Measurements from ENCODE around the gene TRIM3. TPM values are rescaled to one million over a fixed set of nuclear protein-coding genes. Genes with fewer than 3 reads are reported as not detected.
A peak's percentile ranks its signal among the peaks of the same experiment; 100 is the strongest.
"Not testable (repeated sequence)": the region's sequence is repeated elsewhere in the genome, so short reads cannot be mapped to it uniquely, and the experiment has no call there.

The TRIM3 gene
- 17.7 and 28.2 TPM in 2 replicates for total RNA-seq
- 20.1 TPM for polyA plus RNA-seq (2012)

DNA sequence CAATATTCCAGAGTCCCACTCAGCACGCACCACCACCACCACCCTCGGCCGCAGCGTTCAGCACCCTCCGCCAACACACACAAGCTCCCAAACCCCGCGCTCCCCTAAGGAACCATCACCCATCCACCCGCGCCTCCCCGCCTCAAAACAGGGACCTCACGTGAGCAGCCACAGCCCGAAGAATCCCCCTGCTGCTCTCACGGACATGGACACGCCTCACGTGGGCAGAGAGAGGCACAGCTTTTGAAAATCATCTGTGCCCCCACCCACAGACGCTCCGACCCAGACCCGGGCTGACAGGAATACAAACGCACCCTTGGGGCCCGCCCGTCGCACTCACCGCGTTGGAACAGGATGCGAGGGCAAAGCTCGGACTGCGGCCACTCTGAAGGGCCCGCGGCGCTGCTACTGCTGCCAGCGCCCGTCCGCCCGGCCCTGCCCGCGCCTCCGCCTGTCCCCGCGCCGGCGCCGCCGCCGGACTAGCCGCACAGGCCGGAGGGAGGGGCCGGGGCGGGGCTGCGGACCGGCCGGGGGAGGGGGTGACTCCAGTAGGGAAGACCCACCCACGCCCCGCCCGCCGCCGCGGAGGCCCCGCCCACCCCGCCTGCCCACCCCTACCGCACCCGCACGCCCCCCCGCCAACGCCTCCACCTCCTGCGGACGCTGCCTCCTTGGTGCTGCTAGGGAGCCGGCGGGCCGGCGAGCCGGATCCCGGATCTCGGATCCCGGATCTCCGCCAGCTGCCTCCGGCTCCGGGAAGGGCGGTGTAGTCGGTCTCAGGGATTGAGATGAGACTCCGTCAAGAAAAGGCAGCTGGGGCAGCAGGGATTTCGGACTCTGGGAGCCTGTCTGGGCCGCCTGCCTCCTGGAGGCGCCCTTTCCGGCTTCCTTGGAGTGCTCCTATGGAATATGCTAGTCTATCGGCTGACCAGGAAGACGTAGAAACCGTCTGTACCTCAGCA, at the start of gene TRIM3:
Gene TRIM3, minus strand, starts transcription at position 491 of the 962 bp plus-strand sequence. CDS start 8,246 bp downstream, outside the sequence.
- peak; percentile 89 for DNase-seq (ENCODE audit: low read depth)

DNA sequence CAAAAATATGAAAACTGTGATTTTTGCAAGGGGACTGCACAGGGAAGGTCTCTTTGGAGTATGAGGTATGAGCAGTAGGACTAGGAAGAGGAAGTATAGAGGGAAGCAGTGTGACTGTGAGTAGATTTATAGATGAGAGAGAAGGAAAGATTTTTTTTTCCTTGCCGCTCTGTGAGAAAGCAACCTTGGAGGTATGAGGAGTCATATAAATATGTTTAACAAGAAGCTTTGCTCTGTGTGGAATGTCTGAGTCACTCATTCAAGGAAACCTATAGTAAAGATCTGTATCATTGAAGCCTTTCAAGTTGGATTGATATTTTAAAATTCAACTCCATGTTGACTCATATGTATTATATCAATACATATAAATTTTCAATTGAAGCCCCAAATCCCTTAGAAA, 49.5 kb upstream of the TRIM3 start:
- DNase-seq (ENCODE audit: low read depth) = no peak

DNA sequence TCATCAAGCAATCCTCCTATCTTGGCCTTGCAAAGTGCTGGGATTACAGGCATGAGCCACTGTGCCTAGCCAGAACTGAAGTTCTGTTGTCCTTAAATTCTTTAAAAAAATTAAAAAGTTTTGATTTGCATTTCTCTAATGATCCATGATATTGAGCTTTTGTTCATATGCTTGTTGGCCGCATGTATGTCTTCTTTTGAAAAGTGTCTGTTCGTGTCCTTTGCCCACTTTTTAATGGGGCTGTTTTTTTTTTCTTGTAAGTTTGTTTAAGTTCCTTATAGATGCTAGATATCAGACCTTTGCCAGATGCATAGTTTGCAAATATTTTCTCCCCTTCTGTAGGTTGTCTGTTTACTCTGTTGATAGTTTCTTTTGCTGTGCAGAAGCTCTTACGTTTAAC, 48.2 kb upstream of the TRIM3 start:
- not testable (repeated sequence) for DNase-seq (ENCODE audit: low read depth)

DNA sequence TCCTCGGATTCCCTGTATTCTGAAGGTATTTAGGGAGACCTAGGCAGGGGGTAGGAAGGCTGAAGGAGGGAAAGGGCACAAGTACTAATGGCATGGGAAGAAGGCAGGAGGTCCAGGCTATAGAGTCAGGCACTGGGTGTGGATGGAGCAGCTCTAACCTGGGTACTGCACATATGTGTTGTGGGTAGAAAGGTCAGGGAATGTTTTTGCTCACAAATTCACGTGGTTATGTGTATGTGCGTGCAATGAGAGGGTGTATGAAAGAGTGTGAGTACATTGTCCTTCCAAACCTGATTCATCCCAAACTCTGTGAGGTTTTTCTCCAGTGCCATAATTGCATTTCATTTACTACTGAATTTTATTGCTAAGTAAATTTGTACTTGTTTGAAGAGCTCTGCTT, 46.5 kb upstream of the TRIM3 start:
- no peak for DNase-seq (ENCODE audit: low read depth)

DNA sequence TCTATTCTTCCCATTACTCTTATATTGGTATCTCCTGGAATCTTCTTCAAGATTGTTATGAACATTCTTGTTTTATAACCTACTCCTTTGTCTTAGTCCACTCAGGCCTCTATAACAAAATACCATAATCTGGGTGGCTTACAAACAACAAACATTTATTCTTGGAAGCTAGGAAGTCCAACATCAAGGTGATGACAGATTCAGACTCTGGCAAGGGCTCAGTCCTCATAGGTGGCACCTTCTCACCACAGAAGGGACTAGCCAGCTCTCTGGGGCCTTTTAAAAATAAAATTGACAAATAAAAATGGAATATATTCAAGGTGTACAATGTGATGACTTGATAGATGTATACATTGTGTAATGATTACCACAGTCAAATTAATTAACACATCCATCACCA, 43.1 kb upstream of the TRIM3 start:
- DNase-seq (ENCODE audit: low read depth) = no peak

DNA sequence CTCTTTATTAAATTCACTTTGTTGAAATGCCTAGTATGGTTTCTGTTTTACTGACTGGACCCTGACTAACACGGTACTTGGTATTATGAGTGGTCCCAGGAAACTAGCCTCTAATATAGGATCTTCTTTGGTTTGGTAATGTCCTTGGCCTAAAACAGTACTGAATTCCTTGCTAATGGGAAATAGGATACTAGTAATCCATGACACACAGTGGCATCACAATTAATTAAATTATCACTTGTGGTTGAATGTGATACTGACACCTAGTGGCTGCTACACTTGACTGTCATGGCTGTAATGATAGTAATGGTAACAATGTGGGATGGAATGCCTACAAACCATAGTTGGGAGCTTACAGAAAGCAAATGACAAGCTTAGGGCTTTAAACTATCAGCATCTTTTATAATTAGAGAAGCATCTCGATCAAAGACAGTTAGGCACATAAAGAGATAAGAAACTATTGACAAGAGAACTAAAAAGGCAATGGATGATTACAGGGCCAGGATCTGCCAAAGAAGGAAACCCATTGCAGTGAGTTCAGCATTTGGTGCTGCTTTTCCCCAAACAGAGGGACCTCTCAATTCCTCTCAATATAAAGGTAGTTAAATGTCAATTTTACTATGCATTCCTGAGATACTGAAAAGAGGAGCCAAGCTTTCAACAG, 32.0 kb upstream of the TRIM3 start:
- peak; percentile 72 for DNase-seq (ENCODE audit: low read depth)

DNA sequence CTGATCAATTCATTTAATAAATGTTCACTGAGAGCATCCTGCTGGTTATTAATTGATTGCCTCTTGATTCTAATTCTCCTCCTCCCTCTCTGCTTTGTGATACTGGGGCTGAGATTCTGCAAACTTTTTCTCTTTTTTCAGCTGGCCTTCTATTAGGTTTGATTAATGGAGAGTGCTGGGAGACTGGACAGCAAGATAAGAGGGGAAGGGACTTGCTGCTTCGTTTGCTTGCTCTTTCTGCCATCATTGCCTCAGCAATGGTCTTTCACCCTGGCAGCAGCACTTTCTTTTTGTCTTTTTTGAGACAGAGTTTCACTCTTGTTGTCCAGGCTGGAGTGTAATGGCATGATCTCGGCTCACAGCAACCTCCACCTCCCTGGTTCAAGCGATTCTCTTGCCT, 30.4 kb upstream of the TRIM3 start:
- DNase-seq (ENCODE audit: low read depth) = no peak

DNA sequence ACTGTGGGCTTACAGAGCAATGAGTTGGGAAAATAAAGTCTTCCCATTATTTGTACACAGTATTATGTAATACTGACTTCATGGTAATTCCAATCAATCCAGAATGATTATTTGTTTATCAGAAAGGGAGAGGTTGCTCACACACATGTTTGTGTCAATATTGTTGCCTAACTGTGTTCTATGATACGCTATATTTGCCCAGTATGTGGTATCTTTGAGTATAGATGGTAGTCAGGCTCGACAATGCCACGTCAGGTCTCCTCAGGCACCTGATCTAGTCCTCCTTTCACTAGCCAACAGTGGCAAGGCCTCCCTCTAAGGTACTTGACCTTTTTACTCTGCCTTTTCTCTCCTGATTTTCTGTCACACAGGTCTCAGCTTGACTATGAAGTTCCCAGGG, 28.6 kb upstream of the TRIM3 start:
- no peak for DNase-seq (ENCODE audit: low read depth)

DNA sequence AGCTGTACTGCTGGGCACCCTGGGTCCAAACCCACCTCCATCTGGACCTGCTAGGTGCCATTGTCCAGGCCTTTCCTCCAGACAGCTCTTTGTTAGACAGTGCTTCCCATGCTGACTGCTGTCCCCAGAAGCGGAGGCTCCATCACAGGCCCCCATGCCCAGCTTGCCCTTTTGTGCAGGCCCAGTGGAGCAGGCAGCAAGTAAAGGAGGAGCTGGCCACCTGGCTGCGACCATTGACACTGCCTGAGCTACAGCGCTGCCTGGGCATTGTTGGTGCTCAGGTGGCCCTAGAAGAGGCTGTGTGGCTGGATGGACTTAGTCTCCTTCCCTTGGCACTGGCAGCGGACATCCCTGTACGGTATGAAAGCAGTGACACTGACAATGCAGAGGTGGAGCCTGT, 24.8 kb upstream of the TRIM3 start:
- DNase-seq (ENCODE audit: low read depth) = no peak

DNA sequence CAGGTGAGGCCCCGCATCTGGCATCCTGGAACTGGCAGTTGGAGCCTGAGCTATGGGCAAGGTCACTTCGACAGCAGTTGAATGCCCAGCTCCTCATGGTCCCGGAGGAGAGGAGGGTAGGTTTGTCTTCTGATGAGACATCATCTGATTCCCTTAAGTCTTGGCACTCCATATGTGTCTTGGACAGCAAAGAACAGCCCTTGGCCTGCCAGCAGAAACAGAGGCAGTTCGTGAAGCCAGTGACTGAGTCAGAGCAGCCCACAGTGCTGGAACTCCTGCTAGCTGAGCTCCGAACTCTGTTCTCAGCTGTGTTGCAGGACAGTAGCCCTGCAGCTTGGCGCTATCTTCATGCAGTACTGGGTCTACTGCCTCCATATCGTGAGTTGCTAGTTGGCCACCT, 24.4 kb upstream of the TRIM3 start:
- no peak for DNase-seq (ENCODE audit: low read depth)

DNA sequence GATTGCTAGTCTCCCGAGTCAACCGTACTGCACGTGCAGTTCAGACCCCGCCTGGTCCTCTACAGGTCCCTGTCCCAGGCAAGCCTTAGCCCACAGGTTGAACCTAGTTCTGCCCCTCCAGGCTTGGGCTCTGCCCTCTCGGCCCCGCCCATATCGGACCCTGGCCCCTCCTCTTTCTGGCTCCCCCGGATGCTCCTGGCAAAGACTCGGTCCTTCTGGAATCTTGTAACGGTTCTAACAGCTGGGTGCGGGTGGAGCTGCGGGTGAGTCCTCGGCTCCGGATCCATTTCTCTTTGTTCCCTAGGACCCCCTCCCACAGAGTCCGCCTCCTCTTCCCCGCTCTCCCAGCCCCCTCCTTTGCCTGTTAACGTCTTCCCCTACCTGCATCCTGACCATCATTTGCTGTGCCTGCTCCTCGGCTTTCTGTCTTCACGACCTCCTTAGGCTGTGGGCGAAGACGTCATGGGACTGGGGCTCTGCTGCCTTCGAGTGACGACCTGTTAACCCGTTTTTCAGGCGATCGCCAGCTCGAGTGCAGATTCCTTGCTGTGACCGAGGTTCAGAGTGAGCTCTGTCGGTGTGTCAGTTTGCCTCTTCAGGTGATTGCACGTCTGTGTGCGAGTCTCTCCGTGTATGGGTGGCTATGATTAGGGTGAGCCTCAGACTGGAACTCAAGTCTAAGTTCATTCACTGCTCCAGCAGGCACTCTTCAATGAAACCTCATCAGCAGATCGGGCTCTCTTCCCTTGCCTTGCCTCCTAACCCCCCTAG, 23.5 kb upstream of the TRIM3 start, which contains the start of gene DNHD1:
Gene DNHD1, plus strand, starts transcription at position 212 of the 771 bp plus-strand sequence. CDS start 936 bp downstream, outside the sequence.
- DNase-seq (ENCODE audit: low read depth) = no peak

DNA sequence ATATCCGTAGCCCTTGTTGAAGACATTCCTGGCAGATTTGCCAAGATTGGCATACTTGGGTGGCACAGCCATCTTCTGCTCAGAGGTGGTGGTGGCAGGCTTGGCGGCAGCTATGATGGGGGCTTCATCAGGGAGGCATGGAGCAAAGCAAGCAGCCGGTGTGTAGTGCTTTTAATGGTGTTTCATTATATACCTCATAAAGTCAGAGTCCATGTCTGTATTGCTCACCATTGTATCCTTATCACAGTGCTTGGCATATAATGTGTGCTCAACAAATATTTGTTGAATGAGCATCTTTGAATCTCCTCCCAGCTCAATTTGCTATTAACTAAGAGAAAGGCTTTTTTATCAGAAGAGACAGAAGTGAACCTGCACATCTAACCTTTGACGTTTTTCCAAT, 15.6 kb upstream of the TRIM3 start:
- DNase-seq (ENCODE audit: low read depth) = no peak

DNA sequence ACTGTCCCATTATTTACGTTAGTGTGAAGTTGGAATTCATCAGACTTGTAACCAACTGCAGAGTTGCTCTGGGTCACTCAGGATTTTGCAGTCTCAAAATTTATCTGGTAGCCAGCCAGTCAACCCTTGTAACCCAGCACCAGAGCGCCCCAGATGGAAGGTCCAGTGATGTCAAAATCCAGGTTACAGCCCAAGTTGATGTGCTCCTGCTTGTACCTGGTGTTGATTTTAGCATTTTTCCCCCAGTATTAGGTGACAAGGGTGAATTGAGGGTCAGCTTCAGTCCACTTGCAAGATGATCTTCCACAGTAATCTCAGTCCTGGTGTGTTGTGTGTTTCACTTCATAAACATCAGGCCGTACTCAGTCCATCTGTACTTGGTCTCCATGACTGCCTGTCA, 15.1 kb upstream of the TRIM3 start:
- DNase-seq (ENCODE audit: low read depth) = no peak

DNA sequence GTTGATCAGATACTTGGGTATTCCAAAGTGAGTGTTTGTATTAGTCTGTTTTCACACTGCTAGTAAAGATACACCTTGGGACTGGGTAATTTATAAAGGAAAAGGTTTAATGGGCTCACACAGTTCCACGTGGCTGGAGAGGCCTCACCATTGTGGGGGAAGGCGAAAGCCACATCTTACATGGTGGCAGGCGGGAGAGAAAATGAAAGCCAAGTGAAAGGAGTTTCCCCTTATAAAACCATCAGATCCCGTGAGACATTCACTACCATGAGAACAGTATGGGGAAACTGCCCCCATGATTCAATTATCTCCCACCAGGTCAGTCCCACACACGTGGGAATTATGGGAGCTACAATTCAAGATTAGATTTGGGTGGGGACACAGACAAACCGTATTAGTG, 14.6 kb upstream of the TRIM3 start:
- DNase-seq (ENCODE audit: low read depth) = no peak

DNA sequence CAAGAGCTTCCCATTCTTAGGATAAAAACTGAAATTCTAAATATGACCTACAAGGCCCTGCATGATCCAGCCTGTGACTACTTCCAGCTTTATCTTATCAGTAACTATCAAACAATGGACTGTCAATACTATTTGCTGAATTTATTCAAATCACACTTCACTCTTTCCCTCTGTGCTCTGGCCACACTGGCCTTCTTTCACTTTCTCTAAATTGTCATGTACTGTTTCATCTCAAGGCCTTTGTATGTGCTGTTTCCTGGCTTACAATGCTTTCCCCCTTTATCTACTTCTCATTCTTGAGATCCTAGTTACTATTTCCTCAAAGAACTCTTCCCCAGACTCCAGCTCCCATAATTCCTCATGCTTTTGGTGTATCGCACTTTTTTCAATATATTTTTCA, 13.2 kb upstream of the TRIM3 start:
- DNase-seq (ENCODE audit: low read depth) = no peak

DNA sequence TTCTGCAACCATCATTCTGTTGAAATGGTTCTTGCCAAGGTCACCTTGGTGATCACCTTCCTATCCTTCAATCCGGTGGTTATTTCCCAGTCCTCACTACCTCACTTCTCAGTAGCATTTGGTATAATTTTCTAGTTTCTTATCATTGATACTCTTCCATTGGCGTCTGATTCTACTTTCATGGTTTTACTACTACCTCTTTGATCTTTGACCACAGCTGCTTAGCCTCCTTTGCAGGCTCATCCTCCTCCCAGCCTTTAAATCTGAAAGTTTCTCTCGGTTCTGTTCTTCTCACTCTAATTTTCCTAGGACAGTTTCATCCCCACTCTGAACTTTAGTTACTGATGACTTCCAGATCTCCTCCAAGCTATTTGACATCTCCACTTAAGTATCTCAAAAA, 12.5 kb upstream of the TRIM3 start:
- no peak for DNase-seq (ENCODE audit: low read depth)

DNA sequence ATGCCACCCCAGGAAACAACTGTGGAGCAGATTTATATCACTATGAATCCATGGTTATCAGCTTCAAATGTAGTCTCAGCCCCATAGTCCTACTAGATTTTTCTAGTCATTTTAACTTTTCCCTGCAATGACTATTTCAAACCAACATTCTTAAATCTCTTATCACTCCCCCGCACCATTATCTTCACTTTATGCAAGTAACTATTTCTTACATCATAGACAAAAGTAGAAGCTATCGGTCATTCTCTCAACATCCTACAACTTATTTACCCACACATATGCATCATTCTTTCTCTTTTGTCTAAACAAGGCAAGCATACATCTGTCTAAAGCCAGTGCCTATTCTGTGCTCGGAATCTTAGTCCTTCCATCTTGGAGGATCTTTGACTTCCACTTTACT, 11.9 kb upstream of the TRIM3 start:
- no peak for DNase-seq (ENCODE audit: low read depth)

DNA sequence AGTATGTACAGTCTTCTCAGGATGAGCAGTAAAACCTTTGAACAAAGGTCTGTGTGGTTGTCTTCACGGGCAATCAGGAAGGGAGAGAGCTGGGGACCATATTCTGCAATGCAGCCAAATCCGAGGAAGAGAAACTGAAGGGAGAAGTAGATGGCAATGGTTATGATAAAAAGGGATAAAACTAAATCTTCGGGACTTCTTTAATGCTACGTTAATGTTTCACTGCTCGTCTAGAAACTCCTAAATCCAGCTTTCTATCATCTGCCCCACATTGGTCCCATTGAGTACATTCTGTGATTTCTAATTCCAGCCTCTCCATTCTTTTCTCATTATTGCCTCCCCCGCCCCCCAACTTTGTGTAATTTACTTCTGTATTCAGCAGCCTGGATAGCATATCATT, 9.3 kb upstream of the TRIM3 start:
- DNase-seq (ENCODE audit: low read depth) = no peak

DNA sequence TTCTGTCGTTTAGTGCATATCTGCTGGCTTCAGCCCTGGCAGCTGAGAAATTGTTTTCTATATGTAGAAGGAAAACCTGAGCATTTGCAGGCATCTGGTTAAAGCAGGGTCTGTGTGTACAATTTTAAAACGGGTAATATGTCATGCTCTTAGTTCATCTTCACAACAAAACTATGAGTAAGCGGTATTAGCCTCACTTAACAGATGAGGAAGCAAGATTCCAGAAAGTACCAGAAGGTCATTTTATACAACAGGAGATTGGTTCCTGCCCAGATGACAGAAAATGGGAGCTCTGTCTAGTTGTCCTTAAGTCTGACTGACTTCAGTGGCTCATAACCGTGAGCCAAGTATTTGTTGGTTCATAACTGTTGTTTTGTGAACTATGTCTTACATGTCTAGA, 8.7 kb upstream of the TRIM3 start:
- DNase-seq (ENCODE audit: low read depth) = no peak

DNA sequence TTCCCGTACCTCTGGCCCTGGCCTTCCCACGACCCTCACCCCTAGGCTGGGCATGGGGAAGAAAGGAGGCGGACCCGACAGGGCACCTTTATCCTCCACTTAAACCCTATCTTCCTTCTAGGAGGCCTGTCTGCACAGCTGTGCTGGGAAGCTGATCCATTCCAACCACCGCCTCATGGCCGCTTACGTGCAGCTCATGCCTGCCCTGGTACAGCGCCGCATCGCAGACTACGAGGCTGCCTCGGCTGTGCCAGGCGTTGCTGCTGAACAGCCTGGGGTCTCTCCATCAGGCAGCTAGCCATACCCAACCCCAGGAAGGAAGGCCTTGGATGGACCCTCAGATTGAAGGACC, 8.2 kb upstream of the TRIM3 start:
- DNase-seq (ENCODE audit: low read depth) = no peak

DNA sequence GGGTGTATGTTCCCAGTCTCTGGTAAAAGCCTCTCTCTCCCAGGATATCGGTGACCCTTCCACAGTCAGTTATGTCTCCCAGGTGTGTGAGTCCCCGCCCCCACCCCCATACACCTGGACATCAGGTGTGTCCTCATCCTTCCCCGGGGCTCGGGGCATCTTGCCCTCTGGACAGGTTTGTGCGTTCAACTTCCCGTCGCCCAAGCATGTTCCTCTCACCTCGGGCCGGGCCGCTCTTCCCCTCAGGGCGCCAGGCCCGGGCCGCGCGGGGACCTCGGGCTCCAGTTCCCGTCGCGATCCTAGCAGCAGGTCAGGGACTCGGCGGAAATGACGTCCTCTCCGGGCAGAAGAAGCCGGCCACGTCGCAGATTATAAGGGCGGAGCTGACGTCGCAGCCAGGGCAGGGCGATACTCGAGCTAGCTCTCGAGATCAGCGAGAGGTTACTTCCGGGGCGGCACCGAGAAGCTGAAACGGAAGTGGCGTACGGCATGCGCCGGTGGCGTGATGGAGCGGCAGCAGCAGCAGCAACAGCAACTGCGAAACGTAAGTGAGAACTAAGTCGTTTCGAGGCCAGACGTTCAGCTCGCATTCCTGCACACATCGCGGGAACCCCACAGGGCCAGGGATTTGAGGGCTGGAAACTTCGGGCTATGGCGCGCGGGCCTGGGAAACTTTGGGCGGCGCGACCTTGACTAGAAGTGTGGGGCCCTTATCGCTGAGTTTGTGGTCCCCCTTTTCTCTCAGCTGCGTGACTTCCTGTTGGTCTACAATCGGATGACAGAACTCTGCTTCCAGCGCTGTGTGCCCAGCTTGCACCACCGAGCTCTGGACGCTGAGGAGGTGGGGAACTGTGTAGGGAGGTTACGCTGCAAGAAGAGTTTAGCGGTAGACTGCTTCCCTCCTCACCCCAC, 7.5 kb upstream of the TRIM3 start, which contains the start of the genes ARFIP2 and TIMM10B:
Gene ARFIP2, minus strand, starts transcription at position 320 of the 912 bp plus-strand sequence. CDS start 910 bp downstream, outside the sequence.
Gene TIMM10B, plus strand, starts transcription at position 490 of the 912 bp plus-strand sequence. Its CDS starts 16 bp downstream, at position 506.
- DNase-seq (ENCODE audit: low read depth) = peak; percentile 98

Measured in myocyte (in vitro differentiated cells).